OCI-LY3 (cell line): ENCODE measurements around the gene CD247.

Experiments
- H2AFZ ChIP-seq: fragments of 200-600, 300-600 bp; shearing (Covaris generic); 2 replicates; pipeline ENCODE4 v1.6.0; 2014; ENCODE audit warnings: antibody characterized with exemption, low read depth, low read length
- H3K27ac ChIP-seq: fragments of 200-600, 300-600 bp; sonication (generic); 2 replicates; pipeline ENCODE4 v1.5.1; 2014; ENCODE audit warnings: mild to moderate bottlenecking, low read length, moderate library complexity, mixed read lengths
- H3K27me3 ChIP-seq: fragments of 200-600, 300-600 bp; sonication (generic); 2 replicates; pipeline ENCODE4 v1.6.1; 2014; ENCODE audit warnings: low read depth, low read length, mixed read lengths
- H3K36me3 ChIP-seq: fragments of 200-600, 300-600 bp; sonication (generic); replicated peaks from 2 replicates; pipeline ENCODE3; 2014; ENCODE audit warnings: low read depth, low read length, mixed read lengths
- H3K4me1 ChIP-seq: fragments of 300-600, 200-600 bp; sonication (generic); 2 replicates; pipeline ENCODE4 v1.6.1; 2014; ENCODE audit warnings: low read length, mixed read lengths
- H3K4me2 ChIP-seq: fragments of 200-600, 300-600 bp; sonication (generic); 2 replicates; pipeline ENCODE4 v1.6.1; 2014; ENCODE audit warnings: low read length, mixed read lengths
- H3K4me3 ChIP-seq: fragments of 300-600, 200-600 bp; sonication (generic); 2 replicates; pipeline ENCODE4 v1.5.1; 2014; ENCODE audit warnings: antibody characterized with exemption, mild to moderate bottlenecking, low read length, moderate library complexity
- H3K79me2 ChIP-seq: fragments of 300-600, 200-600 bp; shearing (Covaris generic); 2 replicates; pipeline ENCODE4 v1.6.1; 2014; ENCODE audit warnings: mild to moderate bottlenecking, low read length, mixed read lengths
- H3K9ac ChIP-seq: fragments of 300-600, 200-600 bp; shearing (Covaris generic); 2 replicates; pipeline ENCODE4 v1.6.0; 2014; ENCODE audit warnings: mild to moderate bottlenecking, low read length, moderate library complexity
- H3K9me3 ChIP-seq: fragments of 200-600, 300-600 bp; shearing (Covaris generic); 2 replicates; pipeline ENCODE4 v1.6.1; 2014; ENCODE audit warnings: low read length, mixed read lengths; ENCODE audit not compliant: insufficient read depth
- H4K20me1 ChIP-seq: fragments of 200-600, 300-600 bp; sonication (generic); 2 replicates; pipeline ENCODE4 v1.6.1; 2016; ENCODE audit warnings: low read length, mixed read lengths; ENCODE audit not compliant: insufficient read depth
- CTCF ChIP-seq: fragments of 200-600, 300-600 bp; sonication (generic); IDR thresholded peaks from 2 replicates; pipeline ENCODE4 v1.5.1; 2014; ENCODE audit warnings: antibody characterized with exemption, low read length, low read depth
- EZH2phosphoT487 ChIP-seq: fragments of 200-600 bp; shearing (Covaris generic); IDR thresholded peaks from 2 replicates; pipeline ENCODE4 v1.6.1; 2018; ENCODE audit warnings: antibody characterized with exemption, mixed run types, low read depth

The CD247 gene

DNA sequence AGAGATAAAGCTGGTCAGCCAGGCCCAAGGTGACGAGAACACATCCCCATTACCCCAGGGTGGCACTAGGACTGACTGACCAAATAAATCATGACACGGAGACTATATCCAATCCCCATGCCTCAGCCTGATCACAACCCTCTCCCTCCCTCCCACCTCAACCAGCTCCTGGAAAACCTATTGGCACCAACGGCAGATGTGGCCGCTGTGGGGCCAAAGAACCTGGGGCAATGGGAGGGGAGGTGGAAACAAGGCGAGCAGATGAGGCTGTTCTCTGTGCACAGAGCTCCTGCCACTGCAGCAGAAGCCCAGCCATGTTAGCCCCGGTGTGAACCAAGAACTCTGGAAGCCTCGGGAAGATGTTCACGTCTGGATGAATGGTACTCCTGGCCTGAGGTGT, 77.6 kb downstream of the CD247 start:
- no peak overlapping the region for H3K4me3 ChIP-seq
- TF ChIP-seq CTCF = no peak
- no peak for TF ChIP-seq EZH2phosphoT487
- H3K9me3 ChIP-seq = no peaks in the 10 kb centered on the region
- no peaks in the 10 kb centered on the region for H3K4me1 ChIP-seq
- H3K4me2 ChIP-seq = no peak overlapping the region
- no peaks in the 10 kb centered on the region for H3K36me3 ChIP-seq
- H4K20me1 ChIP-seq = no peaks in the 10 kb centered on the region
- H3K9ac ChIP-seq = no peak overlapping the region
- H2AFZ ChIP-seq = no peak overlapping the region
- no peak overlapping the region for H3K27ac ChIP-seq
- H3K79me2 ChIP-seq = no peaks in the 10 kb centered on the region
- H3K27me3 ChIP-seq = peaks cover 22% of the 10 kb centered on the region

GRCh38 chr1:167440345-167440744, 78.0 kb downstream of the CD247 start:
- TF ChIP-seq EZH2phosphoT487 = no peak
- no peaks in the 10 kb centered on the region for H3K36me3 ChIP-seq

DNA sequence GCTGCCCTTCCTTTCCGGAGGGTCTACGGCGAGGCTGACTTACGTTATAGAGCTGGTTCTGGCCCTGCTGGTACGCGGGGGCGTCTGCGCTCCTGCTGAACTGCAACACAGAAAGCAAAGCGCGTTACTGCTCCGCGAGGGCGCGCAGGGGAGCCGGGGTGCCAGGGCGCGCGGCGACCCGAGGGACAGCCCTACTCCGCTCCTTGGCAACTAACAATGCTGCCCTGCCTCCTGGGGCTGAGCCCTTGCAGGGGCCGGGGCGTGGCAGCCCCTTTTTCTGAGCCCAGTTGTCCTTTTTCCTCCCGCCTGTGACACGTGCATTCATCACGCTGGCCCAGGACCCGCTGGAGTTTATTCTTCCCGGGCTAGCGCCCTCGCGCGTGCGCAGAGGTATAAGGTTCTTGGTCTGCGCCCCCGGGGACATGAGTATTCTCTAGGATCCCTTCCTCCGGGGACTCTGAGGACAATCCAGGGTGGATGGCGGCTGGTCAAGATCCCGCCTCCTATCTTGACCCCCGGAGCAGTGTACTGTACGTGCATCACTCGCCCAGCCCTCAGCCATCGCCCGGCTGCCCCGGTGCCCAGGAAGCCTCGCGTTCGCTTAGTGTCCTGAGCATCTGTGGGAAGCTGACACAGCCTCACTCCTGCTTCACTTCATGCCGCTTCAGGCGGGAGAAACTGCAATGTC, 78.9 kb downstream of the CD247 start:
- no peak overlapping the region for H2AFZ ChIP-seq
- no peaks in the 10 kb centered on the region for H3K9me3 ChIP-seq
- H3K4me3 ChIP-seq = peak overlapping the region; percentile 50
- H4K20me1 ChIP-seq = no peaks in the 10 kb centered on the region
- H3K4me1 ChIP-seq = no peaks in the 10 kb centered on the region
- H3K4me2 ChIP-seq = peak overlapping the region; percentile 42
- peaks cover 26% of the 10 kb centered on the region for H3K27me3 ChIP-seq
- H3K27ac ChIP-seq = no peak overlapping the region
- no peaks in the 10 kb centered on the region for H3K36me3 ChIP-seq
- TF ChIP-seq CTCF (no peak), EZH2phosphoT487 (no peak)
- no peak overlapping the region for H3K9ac ChIP-seq
- no peaks in the 10 kb centered on the region for H3K79me2 ChIP-seq

More at GRCh38 chr1:167440345-167440744, 78.0 kb downstream of the CD247 start:
- Histone ChIP-seq H3K27ac (no peak overlapping the region), H3K79me2 (no peaks in the 10 kb centered on the region), H3K4me2 (no peak overlapping the region), H3K4me3 (no peak overlapping the region), H3K9me3 (no peaks in the 10 kb centered on the region), H3K4me1 (no peaks in the 10 kb centered on the region), H2AFZ (no peak overlapping the region), H3K9ac (no peak overlapping the region), H3K27me3 (peaks cover 26% of the 10 kb centered on the region), H4K20me1 (no peaks in the 10 kb centered on the region)

- Histone ChIP-seq H3K4me2 (peak overlapping the region; percentile 42), H3K9me3 (no peaks in the 10 kb centered on the region), H3K27ac (no peak overlapping the region), H3K79me2 (no peaks in the 10 kb centered on the region), H4K20me1 (no peaks in the 10 kb centered on the region), H2AFZ (no peak overlapping the region), H3K36me3 (no peaks in the 10 kb centered on the region), H3K4me1 (no peaks in the 10 kb centered on the region), H3K4me3 (peak overlapping the region; percentile 50; the same call in 1 of the 2 replicates), H3K9ac (no peak overlapping the region), H3K27me3 (peaks cover 28% of the 10 kb centered on the region)
- TF ChIP-seq EZH2phosphoT487 (no peak), CTCF (no peak)
These were observed 79.9 kb downstream of the CD247 start for GRCh38 chr1:167438171-167439138.
